Aorta (tissue), 5 donors: ENCODE results near the gene CDC14A. TPM values are rescaled to one million over a fixed set of nuclear protein-coding genes. Genes with fewer than 3 reads are reported as not detected.
A peak's percentile ranks its signal among the peaks of the same experiment; 100 is the strongest.

Experiments
- ATAC-seq: fragments of 200-7000 bp; cut with Tn5 transposase; one replicate; pipeline ENCODE4 v1.9.1; 2022; ENCODE audit warnings: moderate library complexity; ENCODE audit not compliant: low FRiP score
- DNase-seq, 2 donors: peaks; one replicate each; pipeline ENCODE4 v3.0.0-alpha.2; 2020
- H3K27ac ChIP-seq, 2 donors: one replicate each; pipeline ENCODE4 v1.5.1; 2013; ENCODE audit warnings: low read length in 2 of 2, mild to moderate bottlenecking in 2 of 2, moderate library complexity in 2 of 2, control low read depth in 1 of 2, inconsistent platforms in 1 of 2, low read depth in 1 of 2
- H3K27me3 ChIP-seq, 2 donors: one replicate each; pipeline ENCODE4 v1.6.1; 2013; ENCODE audit warnings: control low read depth in 1 of 2, low read length in 1 of 2, mild to moderate bottlenecking in 1 of 2, moderate library complexity in 1 of 2; ENCODE audit not compliant: insufficient read depth in 2 of 2, control insufficient read depth in 1 of 2
- H3K36me3 ChIP-seq, 2 donors: one replicate each; pipeline ENCODE4 v1.6.1; 2013; ENCODE audit warnings: control low read depth in 1 of 2, low read length in 1 of 2, mild to moderate bottlenecking in 1 of 2; ENCODE audit not compliant: insufficient read depth in 2 of 2, control insufficient read depth in 1 of 2
- H3K4me1 ChIP-seq, 2 donors: one replicate each; pipeline ENCODE4 v1.6.1; 2013; ENCODE audit warnings: low read length in 2 of 2, control low read depth in 1 of 2, mild to moderate bottlenecking in 1 of 2, moderate library complexity in 1 of 2; ENCODE audit not compliant: insufficient read depth in 2 of 2, control insufficient read depth in 1 of 2
- H3K4me3 ChIP-seq, 2 donors: one replicate each; pipeline ENCODE4 v1.5.1; 2013; ENCODE audit warnings: low read length in 2 of 2, control low read depth in 1 of 2, mild to moderate bottlenecking in 1 of 2
- H3K9me3 ChIP-seq: one replicate; pipeline ENCODE4 v1.6.1; 2013; ENCODE audit warnings: mild to moderate bottlenecking, low read length; ENCODE audit not compliant: control insufficient read depth
- WGBS, 2 donors: extraction: QIAGEN DNeasy Blood & Tissue Kit; methylation state at CpG; one replicate each; pipeline ENCODE4 v1.1.7; 2013; 5-methylcytosine and 5-hydroxymethylcytosine counted together
- intact Hi-C, 2 donors: fragments of 100-400 bp; cut with DNase I; formaldehyde crosslinking; loops; one replicate each; pipeline versions ENCODE4 v1.14.2 to v1.15.0; 2022
- polyA plus RNA-seq, 2 donors: library from polyadenylated mRNA; stranded (reverse); fragments of 200-250 nt; gene quantifications; one replicate each; pipeline ENCODE4 v1.2.3, GENCODE V29; 2013
- total RNA-seq, 2 donors: library from RNA; stranded (reverse); fragmentation: NEBNext Ultra II Directional; extraction: Animal tissue kit (Norgen Biotek cat#: 25700); gene quantifications; one replicate each; pipeline ENCODE4 v1.2.1, GENCODE V29; 2021
- donor health status: healthy with polysubstance abuse.
- donor health status: Bipolar disorder and iron deficiency.
- donor health status: DM: no; HTN: no; CAD: no.
- donor health status: DM: no; HTN: no; CAD: no.
- donor health status: DM: yes; HTN: yes; CAD: no.

The CDC14A gene
- total and polyA plus RNA-seq, 4 donors = 0.88 to 14.0 (median 5.0) TPM

DNA sequence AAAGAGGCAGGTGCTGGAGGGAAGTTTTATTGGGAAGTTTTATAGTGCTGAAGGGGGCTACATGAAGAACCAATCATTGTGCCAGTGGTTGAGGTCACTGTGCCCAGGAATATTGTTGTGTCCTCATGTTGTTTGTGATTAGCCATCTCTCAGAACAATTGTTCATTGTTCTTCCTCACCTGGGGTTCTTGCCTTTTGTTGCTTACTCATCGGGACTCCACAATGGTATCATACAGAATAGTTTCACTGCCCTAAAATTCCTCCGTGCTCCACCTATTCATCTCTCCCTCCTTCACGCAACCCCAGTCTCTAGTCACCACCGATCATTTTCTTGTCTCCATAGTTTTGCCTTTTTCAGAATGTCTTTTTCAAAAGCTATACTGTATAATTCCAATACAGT lies 38.9 kb upstream of the CDC14A start:
- no peaks in the 10 kb centered on the region for H3K36me3 ChIP-seq
- ATAC-seq (no peak), DNase-seq (no peak)
- peaks cover 0 to 1% of the 10 kb centered on the region in 2 donors for H3K27me3 ChIP-seq
- H3K9me3 ChIP-seq = peaks cover 5% of the 10 kb centered on the region
- WGBS, 2 donors = 76 to 82% methylated on average over 4 of the region's 4 CpGs
- no peaks in the 10 kb centered on the region for H3K4me1 ChIP-seq
- no peak overlapping the region for H3K27ac ChIP-seq
- intact Hi-C loops = no loop called here
- H3K4me3 ChIP-seq = no peak overlapping the region

DNA sequence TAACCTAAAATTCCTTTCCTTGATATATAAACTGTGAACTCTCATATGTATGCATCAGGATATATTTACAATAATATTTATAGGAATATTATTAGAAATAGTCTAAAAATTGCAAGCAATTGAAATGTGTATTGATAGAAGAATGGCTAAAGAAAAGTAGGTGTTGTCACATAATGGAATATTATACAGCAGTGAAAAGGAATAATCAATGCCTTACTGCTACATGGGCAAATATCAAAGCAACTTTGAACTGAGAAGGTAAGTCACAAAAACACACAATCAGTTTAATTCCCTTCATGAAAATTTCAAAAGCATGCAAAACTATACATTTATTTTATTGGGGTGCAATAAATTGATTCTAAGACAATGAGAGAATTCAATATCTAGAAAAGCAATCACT lies 35.7 kb upstream of the CDC14A start:
- no peak for DNase-seq
- H3K27me3 ChIP-seq = peaks cover 0 to 1% of the 10 kb centered on the region in 2 donors
- no peak overlapping the region for H3K27ac ChIP-seq
- H3K36me3 ChIP-seq = no peaks in the 10 kb centered on the region
- ATAC-seq = no peak
- intact Hi-C loops = no loop called here
- H3K4me1 ChIP-seq = no peaks in the 10 kb centered on the region
- peaks cover 9% of the 10 kb centered on the region for H3K9me3 ChIP-seq
- no peak overlapping the region for H3K4me3 ChIP-seq

DNA sequence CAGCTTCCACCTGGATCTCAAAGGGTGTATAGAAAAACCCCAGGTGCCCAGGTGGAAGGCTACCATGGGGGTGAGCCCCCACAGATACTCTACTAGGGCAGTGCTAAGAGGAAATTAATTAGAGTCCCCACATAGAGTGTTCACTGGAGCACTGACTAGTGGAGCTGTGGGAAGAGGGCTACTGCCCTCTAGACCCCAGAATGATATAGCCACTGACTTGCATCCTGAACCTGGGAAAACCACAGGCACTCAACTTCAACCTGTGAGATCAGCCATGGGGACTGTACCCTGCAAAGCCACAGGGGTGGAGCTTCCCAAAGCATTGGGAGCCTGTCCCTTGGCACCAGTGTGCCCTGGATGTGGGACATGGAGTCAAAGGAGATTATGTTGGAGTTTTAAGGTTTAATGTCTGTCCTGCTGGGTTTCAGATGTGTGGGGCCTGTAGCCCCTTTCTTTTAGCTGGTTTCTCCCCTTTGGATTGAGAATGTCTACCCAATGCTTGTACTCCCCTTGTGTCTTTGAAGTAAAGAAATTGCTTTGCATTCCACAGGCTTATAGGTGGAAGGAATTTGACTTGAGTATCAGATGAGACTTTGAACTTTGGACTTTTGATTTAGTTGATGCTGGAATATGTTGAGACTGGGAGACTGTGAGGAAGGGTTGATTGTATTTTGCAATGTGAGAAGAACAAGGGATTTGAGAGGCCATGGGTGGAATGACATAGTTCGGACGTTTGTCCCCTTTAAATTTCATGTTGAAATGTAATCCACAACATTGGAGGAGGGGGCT lies 31.8 kb upstream of the CDC14A start:
- 87 to 97% methylated on average over 2 of the region's 2 CpGs for WGBS, 2 donors
- intact Hi-C loops = no loop called here
- Histone ChIP-seq H3K4me3 (no peak overlapping the region), H3K4me1 (no peaks in the 10 kb centered on the region), H3K27ac (no peak overlapping the region), H3K9me3 (peaks cover 9% of the 10 kb centered on the region), H3K36me3 (no peaks in the 10 kb centered on the region), H3K27me3 (peaks cover 0 to 1% of the 10 kb centered on the region in 2 donors)
- ATAC-seq (no peak), DNase-seq (no peak)

DNA sequence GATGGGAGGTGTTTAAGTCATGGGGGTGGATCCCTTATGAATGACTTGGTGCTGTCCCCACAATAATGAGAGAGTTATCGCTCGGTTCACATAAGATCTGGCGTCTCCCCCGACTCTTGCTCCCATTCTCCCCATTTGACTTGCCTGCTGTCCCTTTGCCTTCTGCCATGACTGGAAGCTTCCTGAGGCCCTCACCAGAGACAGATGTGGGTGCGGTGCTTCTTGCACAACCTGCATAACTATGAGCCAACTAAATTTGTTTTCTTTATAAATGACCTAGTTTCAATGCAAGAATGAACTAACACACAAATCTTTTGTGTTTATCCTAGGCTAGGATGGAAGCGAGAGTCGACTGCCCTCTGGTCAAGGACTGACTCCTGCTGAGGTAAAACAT lies 31.2 kb upstream of the CDC14A start:
- no peaks in the 10 kb centered on the region for H3K4me1 ChIP-seq
- H3K27ac ChIP-seq = no peak overlapping the region
- DNase-seq = no peak
- no peaks in the 10 kb centered on the region for H3K36me3 ChIP-seq
- no peak overlapping the region for H3K4me3 ChIP-seq
- peaks cover 0 to 1% of the 10 kb centered on the region in 2 donors for H3K27me3 ChIP-seq
- peaks cover 6% of the 10 kb centered on the region for H3K9me3 ChIP-seq
- intact Hi-C loops = no loop called here
- no peak for ATAC-seq
- 88 to 90% methylated on average over 7 of the region's 7 CpGs for WGBS, 2 donors

DNA sequence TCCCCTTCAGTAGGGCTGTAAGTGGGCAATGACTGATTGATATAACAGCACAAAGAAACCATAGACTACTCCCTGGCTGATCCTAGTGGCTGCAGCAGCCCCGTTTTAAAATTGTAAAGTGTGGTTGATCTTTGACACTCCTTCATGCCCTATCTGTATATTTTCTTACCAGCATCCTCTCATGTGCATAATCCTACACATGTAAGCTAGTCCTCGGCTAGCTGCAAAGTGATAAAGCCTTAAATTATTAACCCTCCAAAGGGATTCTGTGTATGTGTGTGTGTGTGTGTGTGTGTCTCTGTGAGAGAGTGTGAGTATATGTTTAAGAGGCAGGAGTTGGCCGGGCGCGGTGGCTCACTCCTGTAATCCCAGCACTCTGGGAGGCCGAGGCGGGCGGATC lies 30.8 kb upstream of the CDC14A start:
- no peak for DNase-seq
- Histone ChIP-seq H3K9me3 (peaks cover 4% of the 10 kb centered on the region), H3K27ac (no peak overlapping the region), H3K36me3 (no peaks in the 10 kb centered on the region), H3K27me3 (no peaks in the 10 kb centered on the region), H3K4me1 (no peaks in the 10 kb centered on the region), H3K4me3 (no peak overlapping the region)
- intact Hi-C loops = no loop called here
- 87 to 88% methylated on average over 8 of the region's 8 CpGs for WGBS, 2 donors
- no peak for ATAC-seq

DNA sequence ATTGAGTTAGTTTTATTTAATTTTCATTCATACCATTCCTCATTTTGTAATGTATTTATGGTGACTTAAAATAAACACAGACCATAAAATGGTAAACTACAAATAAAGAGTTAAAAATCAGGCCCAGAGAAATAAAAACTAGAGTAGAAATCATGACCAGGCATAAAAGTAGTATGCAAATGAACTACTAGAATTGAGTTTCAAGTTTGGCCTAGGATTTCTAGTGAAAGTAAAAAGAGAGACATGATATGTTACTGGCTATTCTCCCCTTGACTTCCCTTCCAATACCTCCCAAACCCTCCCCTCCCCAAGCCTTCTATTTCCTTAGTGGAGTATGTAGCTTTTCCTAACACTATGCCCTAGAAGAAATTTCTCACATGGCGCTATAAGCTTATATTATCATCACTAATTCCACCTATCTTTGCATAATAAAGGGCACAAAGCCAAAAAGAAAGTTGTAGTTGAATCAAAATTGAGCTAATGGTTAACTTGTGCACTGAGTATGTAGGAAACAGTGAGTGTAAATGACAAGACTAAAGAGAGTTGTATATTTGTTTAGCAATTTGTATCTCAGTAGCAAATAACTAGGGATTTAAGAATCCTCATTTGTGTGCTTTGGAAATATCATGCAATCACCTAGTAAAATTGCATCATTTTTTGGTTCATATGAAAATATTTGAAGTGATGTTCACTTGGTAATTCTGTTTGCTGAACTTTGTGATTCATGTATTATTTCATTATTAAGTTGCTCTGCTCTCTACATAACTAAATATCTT lies 29.7 kb upstream of the CDC14A start:
- Histone ChIP-seq H3K9me3 (peaks cover 4% of the 10 kb centered on the region), H3K27ac (no peak overlapping the region), H3K36me3 (no peaks in the 10 kb centered on the region), H3K4me3 (no peak overlapping the region), H3K4me1 (no peaks in the 10 kb centered on the region), H3K27me3 (no peaks in the 10 kb centered on the region)
- WGBS, 2 donors = 90 to 97% methylated on average over 1 of the region's 1 CpG
- intact Hi-C loops = no loop called here
- DNase-seq = no peak
- ATAC-seq = no peak

DNA sequence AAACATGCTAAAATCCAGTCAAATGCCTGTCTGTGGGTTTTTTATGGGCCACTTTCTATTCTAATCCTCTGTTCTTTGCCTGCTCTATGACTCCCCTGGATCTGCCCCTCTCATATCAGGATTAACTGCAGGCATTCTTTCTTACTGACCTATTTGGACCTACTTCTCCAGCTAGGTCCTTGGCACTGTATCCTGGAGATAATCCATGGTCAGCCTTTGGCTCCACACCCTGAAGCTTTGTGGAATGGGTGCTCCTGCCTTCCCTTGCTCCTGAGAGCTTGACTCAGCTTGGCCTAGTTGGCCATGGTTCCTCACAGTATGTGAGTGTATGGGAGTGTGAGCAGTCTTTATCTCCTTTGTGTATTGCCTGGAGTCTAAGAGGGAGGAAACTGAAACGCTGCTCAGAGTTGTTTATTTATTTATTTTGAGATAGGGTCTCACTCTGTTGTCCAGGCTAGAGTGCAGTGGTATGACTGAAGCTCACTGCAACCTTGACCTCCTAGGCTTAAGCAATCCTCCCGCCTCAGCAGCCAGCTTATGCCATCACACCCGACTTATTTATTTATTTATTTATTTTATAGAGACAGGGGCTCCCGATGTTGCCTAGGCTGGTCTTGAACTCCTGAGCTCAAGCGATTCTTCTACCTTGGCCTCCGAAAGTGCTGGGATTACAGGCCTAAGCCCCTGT lies 28.7 kb upstream of the CDC14A start:
- Histone ChIP-seq H3K36me3 (no peaks in the 10 kb centered on the region), H3K27ac (no peak overlapping the region), H3K9me3 (peaks cover 4% of the 10 kb centered on the region), H3K4me3 (no peak overlapping the region), H3K27me3 (no peaks in the 10 kb centered on the region), H3K4me1 (no peaks in the 10 kb centered on the region)
- intact Hi-C loops = no loop called here
- WGBS, 2 donors = 80 to 85% methylated on average over 6 of the region's 6 CpGs
- ATAC-seq = peak; percentile 44
- DNase-seq = no peak

DNA sequence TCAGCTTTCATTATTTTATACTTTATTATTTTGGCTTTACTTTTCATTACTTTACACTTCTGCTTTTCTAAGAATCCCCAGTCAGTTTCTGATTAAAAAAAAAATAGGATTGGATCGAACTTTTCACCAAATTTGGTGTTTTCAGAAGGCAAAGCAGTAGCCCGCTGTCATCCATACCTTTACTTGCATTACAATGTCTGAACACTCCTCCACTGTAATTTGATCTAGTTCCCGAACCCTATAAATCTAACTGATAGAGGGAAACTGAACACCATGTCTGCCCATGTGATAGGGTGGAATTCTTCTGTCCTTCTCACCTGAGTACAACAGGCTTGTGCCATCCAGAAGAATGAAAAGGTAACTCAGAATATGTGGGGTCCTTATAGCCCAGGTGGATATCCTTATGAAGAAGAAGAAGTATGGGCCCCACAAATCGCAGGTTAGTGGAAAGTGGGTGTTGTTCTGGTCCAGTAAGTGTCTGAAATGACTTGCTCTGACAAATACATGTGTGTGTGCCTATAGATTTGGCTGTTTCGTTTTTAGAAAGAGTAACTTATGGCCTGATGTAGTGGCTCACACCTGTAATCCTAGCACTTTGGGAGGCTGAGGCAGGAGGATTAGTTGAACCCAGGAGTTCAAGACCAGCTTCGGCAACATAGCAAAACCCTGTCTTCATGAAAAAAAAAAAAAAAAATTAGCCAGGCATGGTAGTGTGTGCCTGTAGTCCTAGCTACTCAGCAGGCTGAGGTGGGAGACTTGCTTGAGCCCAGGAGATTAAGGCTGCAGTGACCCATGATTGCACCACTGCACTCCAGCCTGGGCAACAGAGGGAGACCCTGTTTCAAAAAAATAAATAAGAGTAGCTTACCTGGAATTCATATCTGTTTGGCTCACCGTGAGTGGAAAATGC lies 26.6 kb upstream of the CDC14A start:
- Histone ChIP-seq H3K4me1 (no peaks in the 10 kb centered on the region), H3K4me3 (no peak overlapping the region), H3K27me3 (no peaks in the 10 kb centered on the region), H3K27ac (no peak overlapping the region), H3K36me3 (no peaks in the 10 kb centered on the region), H3K9me3 (no peaks in the 10 kb centered on the region)
- intact Hi-C loops = no loop called here
- ATAC-seq (no peak), DNase-seq (no peak)
- WGBS, 2 donors = 72% methylated on average over 7 of the region's 7 CpGs
